RWPE1 (cell line): ENCODE results near the gene PIP5K1C.

Experiments used
- CTCF ChIA-PET: fragments of 350-600 bp; sonication (Branson Sonifier 250); formaldehyde crosslinking; extraction: SDS; loops from one replicate; lab custom pipeline; 2021; lab: Yijun Ruan, JAX
- POLR2A ChIA-PET: fragments of 400-600 bp; formaldehyde crosslinking; extraction: SDS; loops from one replicate; lab custom pipeline; 2020; ENCODE audit warnings: antibody characterized with exemption; ENCODE audit not compliant: low non-redundant PET; lab: Yijun Ruan, JAX
- DNase-seq: peaks from one replicate; pipeline ENCODE4 v3.0.0; 2012; ENCODE audit warnings: low spot score
- H3K27ac ChIP-seq: fragments of 450-650 bp; 2 replicates; pipeline ENCODE4 v1.5.1; 2017
- TF ChIP-seq, protein P1 (sequence below): fragments of 450-650 bp; conservative IDR thresholded peaks from 2 replicates; pipeline ENCODE4 v1.5.1; 2017; ENCODE audit warnings: low read depth, mild to moderate bottlenecking

The PIP5K1C gene

DNA sequence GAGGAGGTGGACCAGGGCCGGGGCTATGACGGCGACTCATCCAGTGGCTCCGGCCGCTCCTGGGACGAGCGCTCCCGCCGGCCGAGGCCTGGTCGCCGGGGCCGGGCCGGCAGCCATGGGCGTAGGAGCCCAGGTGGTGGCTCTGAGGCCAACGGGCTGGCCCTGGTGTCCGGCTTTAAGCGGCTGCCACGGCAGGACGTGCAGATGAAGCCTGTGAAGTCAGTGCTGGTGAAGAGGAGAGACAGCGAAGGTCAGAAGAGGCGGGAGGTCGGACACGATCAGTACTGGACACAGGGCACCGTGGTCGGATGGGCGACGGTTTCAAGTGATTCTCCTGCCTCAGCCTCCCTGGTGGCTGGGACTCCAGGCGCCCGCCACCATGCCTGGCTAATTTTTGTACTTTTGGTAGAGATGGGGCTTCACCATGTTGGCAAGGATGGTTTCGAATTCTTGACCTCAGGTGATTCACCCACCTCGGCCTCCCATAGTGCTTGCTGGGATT, 30.2 kb upstream of the PIP5K1C start:
- POLR2A ChIA-PET: interaction anchor here (0.6 kb wide), 1 partner anchor 327 kb away, joined by 4 read pairs; no protein-coding TSS in a partner anchor

DNA sequence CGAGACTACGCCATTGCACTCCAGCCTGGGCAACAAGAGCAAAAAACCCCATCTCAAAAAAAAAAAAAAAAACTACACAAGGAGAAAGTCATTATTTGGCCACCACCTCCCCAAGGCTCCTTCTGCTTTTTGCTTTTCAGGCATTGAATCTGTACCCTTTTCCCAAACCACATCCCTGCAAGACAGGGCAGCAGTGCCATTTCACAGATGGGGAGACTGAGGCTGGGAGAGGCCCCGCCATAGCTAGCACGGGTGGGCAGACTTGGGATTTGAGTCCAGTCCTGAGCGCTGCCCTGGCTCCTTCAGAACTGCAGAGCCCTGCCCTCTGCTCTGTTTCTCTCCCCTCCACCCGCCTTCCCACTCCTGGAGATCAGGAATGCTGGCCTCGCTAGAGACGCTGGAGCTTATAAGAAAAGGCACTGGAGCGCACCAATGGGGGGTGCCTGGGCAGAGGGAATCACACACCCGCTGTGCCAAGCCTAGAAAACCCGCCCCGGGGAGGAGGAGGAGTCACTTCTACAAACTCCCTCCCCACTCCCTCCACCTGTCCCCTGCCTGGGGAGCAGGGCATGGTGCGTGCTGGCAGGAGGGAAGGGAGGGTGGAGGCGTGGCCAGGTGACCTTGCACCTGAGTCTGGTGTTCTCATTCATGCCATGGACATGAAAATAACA, 25.5 kb upstream of the PIP5K1C start:
- POLR2A ChIA-PET: no interaction called here
- CTCF ChIA-PET: no interaction called here
- TF ChIP-seq, protein P1, sequence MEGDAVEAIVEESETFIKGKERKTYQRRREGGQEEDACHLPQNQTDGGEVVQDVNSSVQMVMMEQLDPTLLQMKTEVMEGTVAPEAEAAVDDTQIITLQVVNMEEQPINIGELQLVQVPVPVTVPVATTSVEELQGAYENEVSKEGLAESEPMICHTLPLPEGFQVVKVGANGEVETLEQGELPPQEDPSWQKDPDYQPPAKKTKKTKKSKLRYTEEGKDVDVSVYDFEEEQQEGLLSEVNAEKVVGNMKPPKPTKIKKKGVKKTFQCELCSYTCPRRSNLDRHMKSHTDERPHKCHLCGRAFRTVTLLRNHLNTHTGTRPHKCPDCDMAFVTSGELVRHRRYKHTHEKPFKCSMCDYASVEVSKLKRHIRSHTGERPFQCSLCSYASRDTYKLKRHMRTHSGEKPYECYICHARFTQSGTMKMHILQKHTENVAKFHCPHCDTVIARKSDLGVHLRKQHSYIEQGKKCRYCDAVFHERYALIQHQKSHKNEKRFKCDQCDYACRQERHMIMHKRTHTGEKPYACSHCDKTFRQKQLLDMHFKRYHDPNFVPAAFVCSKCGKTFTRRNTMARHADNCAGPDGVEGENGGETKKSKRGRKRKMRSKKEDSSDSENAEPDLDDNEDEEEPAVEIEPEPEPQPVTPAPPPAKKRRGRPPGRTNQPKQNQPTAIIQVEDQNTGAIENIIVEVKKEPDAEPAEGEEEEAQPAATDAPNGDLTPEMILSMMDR: no peak
- no peak overlapping the region for H3K27ac ChIP-seq
- no peak for DNase-seq

More for the DNA sequence above, 30.2 kb upstream of the PIP5K1C start:
- TF ChIP-seq, protein P1: no peak
- no peak for DNase-seq
- CTCF ChIA-PET: interaction anchor here (0.6 kb wide), 1 partner anchor 13 kb away, joined by 3 read pairs; no protein-coding TSS in a partner anchor
- H3K27ac ChIP-seq: no peak overlapping the region

DNA sequence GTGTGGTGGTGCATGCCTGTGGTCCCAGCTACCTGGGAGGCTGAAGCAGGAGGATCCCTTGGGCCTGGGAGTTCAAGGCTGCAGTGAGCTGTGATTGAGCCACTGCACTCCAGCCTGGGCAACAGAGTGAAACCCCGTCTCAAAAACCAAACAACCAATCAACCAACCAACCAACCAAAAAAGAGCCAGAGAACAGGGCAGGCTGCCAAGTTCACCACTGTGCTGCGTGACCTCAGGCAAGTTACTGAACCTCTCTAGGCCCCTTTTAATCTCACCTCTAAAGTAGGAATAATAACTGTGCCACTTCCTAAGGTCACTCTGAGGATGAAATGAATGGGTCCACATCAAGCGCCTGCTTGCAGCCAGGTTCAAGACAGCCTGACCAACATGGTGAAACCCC, 24.9 kb upstream of the PIP5K1C start:
- no peak for DNase-seq
- CTCF ChIA-PET: interaction anchor here (0.6 kb wide), 2 partner anchors 124 to 1996 kb away, joined by 3 read pairs; no protein-coding TSS in a partner anchor
- TF ChIP-seq, protein P1: no peak
- POLR2A ChIA-PET: no interaction called here
- H3K27ac ChIP-seq: no peak overlapping the region

DNA sequence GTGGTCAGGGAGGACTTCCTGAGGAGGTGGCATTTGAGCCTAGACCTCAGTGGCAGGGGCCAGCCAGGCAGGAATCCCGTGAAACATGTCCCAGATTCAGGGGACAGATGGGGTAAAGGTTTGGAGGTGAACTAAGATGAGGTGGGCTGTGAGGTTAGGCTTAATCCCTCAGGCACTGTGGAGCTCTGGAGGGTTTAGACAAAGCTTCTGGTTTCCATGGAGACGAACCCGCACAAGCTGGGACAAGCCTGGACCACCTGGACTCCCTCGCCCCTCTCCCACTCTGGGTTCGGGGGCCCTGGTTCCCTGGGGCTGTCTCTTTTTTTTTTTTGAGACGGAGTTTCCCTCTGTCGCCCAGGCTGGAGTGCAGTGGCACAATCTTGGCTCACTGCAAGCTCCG, 23.6 kb upstream of the PIP5K1C start:
- no peak for DNase-seq
- H3K27ac ChIP-seq: no peak overlapping the region
- CTCF ChIA-PET: no interaction called here
- POLR2A ChIA-PET: no interaction called here
- TF ChIP-seq, protein P1: no peak

DNA sequence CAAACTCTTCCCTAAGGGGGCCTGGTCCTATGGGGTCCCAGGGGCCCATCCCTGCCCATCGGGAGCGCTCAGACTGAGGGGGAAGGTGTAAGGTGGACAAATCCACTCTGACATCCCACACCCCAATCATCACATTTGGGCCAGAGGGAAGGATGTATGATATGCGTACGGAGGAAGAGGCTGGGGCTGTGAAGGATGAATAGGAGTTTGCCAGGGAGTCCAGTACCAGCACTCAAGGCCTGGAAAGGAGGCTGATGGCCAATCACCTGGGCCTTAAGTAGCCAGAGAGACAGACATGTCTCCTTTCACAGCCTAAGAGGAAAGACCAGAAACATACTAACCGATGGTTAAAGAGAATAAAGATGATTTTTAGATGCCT, 22.8 kb upstream of the PIP5K1C start:
- ChIA-PET POLR2A (no interaction called here), CTCF (no interaction called here)
- TF ChIP-seq, protein P1: no peak
- no peak overlapping the region for H3K27ac ChIP-seq
- no peak for DNase-seq

DNA sequence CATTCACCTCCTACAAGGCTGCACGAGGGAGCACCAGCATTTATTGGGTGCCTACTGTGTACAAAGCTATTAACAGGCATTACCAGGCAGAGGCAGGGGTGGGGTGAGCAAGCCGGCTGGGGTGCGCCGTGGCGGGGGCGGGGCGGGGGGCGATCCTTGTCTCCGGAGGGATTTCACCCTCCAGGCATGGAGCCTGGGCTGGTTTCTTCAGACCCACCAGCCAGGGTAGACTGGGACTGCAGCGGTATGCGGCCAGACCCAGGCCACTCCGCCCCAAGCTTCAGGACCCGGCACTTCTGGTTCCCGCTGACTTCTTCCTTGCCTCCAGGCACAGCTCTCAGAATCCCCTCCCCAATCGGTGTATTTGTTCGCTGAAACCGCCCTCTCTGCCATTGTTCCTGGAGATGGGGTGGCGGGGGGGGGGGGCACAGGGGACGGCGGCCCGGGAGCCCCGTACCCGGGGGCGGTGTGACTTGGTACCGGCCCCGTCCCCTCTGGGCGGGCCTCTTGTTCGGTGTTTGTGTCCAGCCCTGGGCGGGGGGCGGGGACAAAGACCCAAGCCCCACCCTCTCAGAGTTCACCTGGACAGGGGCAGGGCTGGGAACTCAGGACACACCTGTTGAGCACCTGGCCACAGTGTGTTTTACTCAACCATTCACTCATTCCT, 22.3 kb upstream of the PIP5K1C start:
- POLR2A ChIA-PET: no interaction called here
- TF ChIP-seq, protein P1: no peak
- CTCF ChIA-PET: interaction anchor here (0.6 to 1.0 kb wide), 3 partner anchors 12 to 66 kb away, joined by 3 to 4 read pairs (median 4); no protein-coding TSS in a partner anchor
- no peak overlapping the region for H3K27ac ChIP-seq
- DNase-seq: no peak
